IMR-90 (cell line): ENCODE measurements around the gene GDNF.

Experiments used
- BHLHE40 ChIP-seq: fragments of 150-350 bp; IDR thresholded peaks from 2 replicates; pipeline ENCODE4 v1.6.1; 2016; ENCODE audit warnings: mild to moderate bottlenecking, low read depth, low read length
- CEBPB ChIP-seq: IDR thresholded peaks from 2 replicates; pipeline ENCODE4 v1.6.1; 2012; ENCODE audit warnings: low read depth, low read length, improper control_type of control experiment
- FOS ChIP-seq: fragments of 150-350 bp; IDR thresholded peaks from 2 replicates; pipeline ENCODE4 v1.6.1; 2016; ENCODE audit warnings: low read depth, low read length
- MAFK ChIP-seq: IDR thresholded peaks from 2 replicates; pipeline ENCODE4 v1.6.1; 2012; ENCODE audit warnings: low read depth, low read length, improper control_type of control experiment
- MAZ ChIP-seq: IDR thresholded peaks from 2 replicates; pipeline ENCODE4 v1.6.1; 2012; ENCODE audit warnings: low read depth, mild to moderate bottlenecking, low read length, improper control_type of control experiment, moderate library complexity, borderline replicate concordance
- MXI1 ChIP-seq: IDR thresholded peaks from 2 replicates; pipeline ENCODE4 v1.6.1; 2012; ENCODE audit warnings: low read depth, mild to moderate bottlenecking, low read length, moderate library complexity, borderline replicate concordance
- POLR2A ChIP-seq: IDR thresholded peaks from 2 replicates; pipeline ENCODE4 v1.6.1; 2012; ENCODE audit warnings: mild to moderate bottlenecking, low read depth, low read length
- RCOR1 ChIP-seq: IDR thresholded peaks from 2 replicates; pipeline ENCODE4 v1.6.1; 2012; ENCODE audit warnings: mild to moderate bottlenecking, low read length, improper control_type of control experiment; ENCODE audit not compliant: insufficient replicate concordance
- RFX5 ChIP-seq: IDR thresholded peaks from 2 replicates; pipeline ENCODE4 v1.8.0; 2012; ENCODE audit warnings: low read depth, mild to moderate bottlenecking, low read length, moderate library complexity
- SMC3 ChIP-seq: fragments of 150-350 bp; IDR thresholded peaks from 2 replicates; pipeline ENCODE4 v1.6.1; 2016; ENCODE audit warnings: low read depth, mild to moderate bottlenecking, antibody characterized with exemption, low read length, moderate library complexity
- TF ChIP-seq, protein P1 (sequence below): conservative IDR thresholded peaks from 2 replicates; pipeline ENCODE4 v1.5.1; 2012; ENCODE audit warnings: mild to moderate bottlenecking, low read depth, low read length, improper control_type of control experiment
- TF ChIP-seq, protein P2 (sequence below): fragments of 150-350 bp; IDR thresholded peaks from 2 replicates; pipeline ENCODE4 v1.6.1; 2016; ENCODE audit warnings: low read depth, mild to moderate bottlenecking, low read length, moderate library complexity, borderline replicate concordance
- TF ChIP-seq, protein P3 (sequence below): fragments of 150-350 bp; IDR thresholded peaks from 2 replicates; pipeline ENCODE4 v1.6.1; 2017; ENCODE audit warnings: mild to moderate bottlenecking, antibody characterized with exemption, low read length, low read depth

DNA sequence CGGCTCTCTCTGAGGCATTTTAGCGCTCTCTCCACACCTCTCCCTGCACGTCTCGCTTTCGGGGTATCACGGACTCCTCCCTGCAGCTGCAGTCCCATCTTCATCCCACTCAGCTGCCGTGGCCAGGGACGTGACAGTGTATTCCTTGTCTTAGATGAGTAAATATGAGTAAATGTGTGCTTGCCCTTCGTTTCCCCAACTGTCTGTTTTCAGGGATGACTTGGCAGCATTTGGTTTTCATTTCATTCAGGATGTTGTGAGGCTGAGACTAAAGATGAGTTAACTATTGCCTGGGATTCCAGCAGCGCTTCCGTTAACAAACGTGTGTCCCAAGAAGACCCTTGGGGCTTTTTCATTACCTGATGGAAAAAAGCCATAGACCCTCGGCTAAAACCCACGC is 29.5 kb downstream of the GDNF start:
- TF ChIP-seq FOS (no peak), SMC3 (no peak), POLR2A (no peak), MXI1 (no peak), MAZ (no peak), BHLHE40 (no peak), MAFK (no peak), RFX5 (no peak), CEBPB (no peak), RCOR1 (no peak)
- TF ChIP-seq, protein P1, sequence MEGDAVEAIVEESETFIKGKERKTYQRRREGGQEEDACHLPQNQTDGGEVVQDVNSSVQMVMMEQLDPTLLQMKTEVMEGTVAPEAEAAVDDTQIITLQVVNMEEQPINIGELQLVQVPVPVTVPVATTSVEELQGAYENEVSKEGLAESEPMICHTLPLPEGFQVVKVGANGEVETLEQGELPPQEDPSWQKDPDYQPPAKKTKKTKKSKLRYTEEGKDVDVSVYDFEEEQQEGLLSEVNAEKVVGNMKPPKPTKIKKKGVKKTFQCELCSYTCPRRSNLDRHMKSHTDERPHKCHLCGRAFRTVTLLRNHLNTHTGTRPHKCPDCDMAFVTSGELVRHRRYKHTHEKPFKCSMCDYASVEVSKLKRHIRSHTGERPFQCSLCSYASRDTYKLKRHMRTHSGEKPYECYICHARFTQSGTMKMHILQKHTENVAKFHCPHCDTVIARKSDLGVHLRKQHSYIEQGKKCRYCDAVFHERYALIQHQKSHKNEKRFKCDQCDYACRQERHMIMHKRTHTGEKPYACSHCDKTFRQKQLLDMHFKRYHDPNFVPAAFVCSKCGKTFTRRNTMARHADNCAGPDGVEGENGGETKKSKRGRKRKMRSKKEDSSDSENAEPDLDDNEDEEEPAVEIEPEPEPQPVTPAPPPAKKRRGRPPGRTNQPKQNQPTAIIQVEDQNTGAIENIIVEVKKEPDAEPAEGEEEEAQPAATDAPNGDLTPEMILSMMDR = no peak
- TF ChIP-seq, protein P2, sequence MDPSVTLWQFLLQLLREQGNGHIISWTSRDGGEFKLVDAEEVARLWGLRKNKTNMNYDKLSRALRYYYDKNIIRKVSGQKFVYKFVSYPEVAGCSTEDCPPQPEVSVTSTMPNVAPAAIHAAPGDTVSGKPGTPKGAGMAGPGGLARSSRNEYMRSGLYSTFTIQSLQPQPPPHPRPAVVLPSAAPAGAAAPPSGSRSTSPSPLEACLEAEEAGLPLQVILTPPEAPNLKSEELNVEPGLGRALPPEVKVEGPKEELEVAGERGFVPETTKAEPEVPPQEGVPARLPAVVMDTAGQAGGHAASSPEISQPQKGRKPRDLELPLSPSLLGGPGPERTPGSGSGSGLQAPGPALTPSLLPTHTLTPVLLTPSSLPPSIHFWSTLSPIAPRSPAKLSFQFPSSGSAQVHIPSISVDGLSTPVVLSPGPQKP = no peak
- TF ChIP-seq, protein P3, sequence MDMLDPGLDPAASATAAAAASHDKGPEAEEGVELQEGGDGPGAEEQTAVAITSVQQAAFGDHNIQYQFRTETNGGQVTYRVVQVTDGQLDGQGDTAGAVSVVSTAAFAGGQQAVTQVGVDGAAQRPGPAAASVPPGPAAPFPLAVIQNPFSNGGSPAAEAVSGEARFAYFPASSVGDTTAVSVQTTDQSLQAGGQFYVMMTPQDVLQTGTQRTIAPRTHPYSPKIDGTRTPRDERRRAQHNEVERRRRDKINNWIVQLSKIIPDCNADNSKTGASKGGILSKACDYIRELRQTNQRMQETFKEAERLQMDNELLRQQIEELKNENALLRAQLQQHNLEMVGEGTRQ = no peak
